HG03575 (cell line): ENCODE results near the gene STMN3.
"Not testable (repeated sequence)": the region's sequence is repeated elsewhere in the genome, so short reads cannot be mapped to it uniquely, and the experiment has no call there.

Experiments used
- ATAC-seq: cut with Tn5 transposase; IDR thresholded peaks from one replicate; pipeline ENCODE4 v1.9.1; 2021; ENCODE audit not compliant: unreplicated experiment, insufficient number of reproducible peaks, low FRiP score; ENCODE audit errors: extremely low read depth

Gene STMN3

DNA sequence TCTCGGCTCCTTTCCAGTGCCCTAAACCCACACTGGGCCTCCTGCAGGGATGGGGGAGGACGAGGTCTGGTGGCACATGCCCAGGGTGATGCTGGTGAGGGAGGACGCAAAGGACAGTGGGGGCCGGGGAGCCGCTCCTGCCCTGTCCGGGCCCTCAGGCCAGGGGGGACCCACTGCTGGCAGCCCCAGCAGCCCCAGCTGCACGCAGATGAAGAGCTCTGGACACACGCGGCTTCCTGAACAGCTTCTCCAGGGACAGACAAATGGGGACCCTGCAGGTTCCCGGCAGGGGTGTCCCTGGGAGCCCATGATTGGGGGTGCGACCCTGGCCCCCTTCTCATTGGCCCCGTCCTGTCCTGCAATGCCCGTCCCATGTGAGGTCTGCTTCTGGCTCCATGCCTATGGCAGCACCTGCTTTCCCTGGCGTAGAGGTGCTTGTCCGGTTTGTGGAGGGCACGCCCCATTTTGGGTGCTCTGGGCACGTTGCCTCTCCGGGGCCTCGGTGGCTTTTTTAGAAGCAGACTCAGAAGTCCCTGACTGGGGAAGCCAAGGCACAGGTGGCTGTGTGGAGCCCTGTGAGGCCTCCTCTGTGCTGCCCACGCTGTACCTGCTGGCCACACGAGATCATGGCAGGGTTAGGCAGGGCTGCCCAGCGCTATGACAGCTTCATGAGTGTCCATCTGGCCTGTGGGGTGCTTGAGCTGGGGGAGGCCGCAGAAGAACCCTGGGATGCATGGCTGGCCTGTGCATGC lies 27.8 kb upstream of the STMN3 start:
- no peak for ATAC-seq

DNA sequence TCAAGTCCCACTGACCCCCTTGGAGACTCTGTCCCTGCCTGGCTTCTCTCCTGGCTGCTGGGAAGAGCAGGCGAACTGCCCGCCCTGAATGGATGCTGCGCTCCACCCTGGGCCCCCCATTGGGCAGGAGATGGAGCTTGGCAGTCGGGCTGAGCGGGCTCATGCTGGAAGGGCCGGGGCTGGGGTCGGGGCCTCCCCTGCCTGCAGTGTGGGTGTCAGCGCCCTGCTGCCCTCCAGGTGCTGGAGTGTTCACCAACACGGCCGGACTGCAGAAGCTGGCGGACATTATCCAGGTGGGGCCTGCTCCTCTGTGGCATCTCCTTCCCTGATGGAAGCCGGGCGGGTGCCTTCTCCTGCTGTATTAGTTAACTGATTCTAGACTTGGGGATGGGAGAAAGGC lies 27.2 kb upstream of the STMN3 start:
- ATAC-seq, result no peak

DNA sequence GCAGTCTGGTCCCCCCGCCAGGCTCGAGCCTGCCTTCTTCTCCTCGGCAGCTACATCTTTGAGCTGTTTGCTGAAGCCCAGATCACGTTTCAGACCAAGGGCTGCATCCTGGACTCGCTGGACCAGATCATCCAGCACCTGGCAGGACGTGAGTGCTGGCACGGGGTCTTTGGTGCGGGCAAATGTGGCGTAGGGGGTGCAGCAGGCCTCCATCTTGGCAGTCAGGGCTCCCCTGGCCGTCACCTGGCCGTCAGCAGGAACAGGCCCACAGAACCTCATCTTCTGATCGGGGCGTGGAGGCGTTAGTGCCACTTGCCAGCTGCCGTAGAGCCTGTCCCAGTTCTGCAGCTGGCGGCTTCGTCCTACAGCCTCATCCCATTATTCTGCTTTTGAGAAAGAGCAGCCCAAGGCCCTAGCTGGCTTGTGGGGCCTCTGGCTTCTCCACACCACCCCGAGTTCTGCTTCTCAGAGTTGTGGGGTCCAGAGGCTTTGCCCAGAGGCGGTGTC lies 26.6 kb upstream of the STMN3 start:
- no peak for ATAC-seq

DNA sequence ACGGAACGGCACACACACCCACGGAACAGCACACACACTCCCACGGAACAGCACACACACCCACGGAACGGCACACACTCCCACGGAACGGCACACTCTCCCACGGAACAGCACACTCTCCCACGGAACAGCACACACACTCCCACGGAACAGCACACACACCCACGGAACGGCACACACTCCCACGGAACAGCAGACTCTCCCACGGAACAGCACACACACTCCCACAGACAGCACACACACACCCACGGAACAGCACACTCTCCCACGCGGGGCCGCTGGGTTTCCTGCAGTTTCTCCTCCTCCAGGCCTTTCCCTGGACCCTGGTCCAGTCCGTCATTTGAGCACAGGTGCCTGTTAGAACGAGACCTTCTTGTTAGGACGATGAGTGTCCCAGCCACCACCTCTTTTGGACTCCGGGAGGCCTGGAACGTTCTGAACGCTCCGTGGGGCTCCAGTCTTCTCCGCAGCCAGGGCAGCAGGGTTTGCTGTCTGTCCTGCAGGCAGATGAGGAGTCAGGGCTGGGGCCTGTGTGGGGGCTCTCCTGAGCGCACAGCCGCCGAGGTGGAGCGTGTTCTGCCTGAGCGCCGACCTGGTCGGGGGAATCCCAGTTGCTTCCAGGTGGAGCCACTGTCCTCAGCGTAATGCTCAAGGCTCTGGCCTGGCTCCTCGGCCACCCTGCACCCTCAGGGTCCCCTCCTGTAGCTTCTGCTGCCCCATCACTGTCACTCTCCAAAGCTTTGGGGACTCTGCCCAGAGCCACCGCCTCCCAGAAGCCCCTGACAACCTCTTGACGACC lies 25.6 kb upstream of the STMN3 start:
- no peak for ATAC-seq

DNA sequence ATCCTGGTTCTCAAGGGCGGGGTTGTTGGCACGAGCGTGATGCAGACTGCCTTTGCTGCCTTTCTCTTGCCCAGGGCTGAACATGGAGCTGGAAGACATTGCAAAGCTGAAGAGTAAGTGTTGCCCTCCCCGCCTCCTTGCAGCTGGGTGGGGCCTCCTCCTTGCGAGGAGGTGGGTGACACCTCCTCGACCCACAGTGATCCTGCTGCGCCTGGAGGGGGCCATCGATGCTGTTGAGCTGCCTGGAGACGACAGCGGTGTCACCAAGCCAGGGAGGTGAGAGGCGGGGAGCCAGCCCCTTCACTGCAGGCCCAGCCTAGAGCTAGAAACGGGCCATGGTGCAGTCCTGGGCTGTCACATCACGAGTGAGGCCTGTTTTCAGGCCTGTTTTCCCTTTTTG lies 24.8 kb upstream of the STMN3 start:
- no peak for ATAC-seq

DNA sequence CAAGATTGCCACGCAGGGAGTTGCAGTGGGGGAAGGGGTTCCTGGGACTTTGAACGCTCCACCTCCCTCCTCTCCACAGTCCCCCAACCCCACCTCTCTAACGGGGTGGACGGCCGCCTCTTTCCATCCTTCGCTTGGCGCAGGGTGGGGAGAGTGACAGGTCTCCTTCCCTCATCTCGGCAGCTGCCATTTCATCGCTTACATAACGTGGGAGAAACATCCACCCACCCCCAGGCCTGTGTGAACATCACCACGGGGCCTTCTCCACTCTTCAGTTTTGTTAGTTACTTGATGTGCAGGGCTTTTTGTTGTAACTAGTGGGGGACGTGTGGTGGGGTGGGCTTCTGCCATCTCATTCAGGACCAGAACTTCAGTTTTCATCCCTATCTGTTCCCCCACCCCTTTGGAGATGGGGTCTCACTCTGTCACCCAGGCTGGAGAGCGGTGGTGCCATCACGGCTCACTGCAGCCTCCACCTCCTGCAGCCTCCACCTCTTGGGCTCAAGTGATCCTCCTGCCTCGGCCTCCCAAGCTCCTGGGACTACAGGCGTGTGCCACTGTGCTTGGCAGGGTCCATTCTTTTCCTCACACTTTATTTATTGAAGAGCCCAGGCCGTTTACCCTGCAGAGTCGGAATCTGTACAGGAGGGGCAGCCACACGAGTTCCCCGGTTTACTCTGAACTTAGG lies 22.6 kb upstream of the STMN3 start:
- no peak for ATAC-seq

DNA sequence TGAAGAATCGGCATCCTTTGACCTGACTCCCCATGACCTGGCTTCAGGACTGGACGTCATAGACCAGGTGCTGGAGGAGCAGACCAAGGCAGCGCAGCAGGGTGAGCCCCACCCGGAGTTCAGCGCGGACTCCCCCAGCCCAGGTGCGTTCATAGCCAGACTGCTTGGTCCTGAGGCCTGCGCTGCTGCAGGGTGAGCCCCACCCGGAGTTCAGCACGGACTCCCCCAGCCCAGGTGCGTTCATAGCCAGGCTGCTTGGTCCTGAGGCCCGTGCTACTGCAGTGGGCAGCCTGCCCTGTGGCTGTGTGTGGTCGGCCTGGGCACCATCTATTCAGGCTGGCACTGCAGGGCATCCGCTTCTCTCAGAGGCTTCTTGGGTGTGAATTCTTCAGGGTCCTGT lies 20.7 kb upstream of the STMN3 start:
- no peak for ATAC-seq

DNA sequence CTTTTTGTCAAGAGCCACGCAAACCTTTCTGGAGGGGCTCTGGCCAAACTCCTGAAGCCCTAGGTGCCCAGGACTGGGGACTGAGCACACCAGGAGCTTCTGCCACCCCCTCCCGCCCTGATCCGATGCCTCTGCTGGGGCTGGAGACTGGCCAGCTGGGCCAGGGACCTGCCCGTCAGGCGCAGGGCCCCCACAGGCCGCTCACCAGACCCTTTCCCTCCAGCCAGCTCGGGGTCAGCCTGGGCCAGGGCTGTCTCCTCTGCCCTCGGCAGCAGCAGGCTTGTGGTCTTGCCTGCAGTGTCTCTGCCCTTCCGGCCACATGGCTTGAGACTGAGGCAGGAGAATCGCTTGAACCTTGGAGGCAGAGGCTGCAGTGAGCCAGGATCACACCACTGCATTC lies 19.4 kb upstream of the STMN3 start:
- no peak for ATAC-seq

DNA sequence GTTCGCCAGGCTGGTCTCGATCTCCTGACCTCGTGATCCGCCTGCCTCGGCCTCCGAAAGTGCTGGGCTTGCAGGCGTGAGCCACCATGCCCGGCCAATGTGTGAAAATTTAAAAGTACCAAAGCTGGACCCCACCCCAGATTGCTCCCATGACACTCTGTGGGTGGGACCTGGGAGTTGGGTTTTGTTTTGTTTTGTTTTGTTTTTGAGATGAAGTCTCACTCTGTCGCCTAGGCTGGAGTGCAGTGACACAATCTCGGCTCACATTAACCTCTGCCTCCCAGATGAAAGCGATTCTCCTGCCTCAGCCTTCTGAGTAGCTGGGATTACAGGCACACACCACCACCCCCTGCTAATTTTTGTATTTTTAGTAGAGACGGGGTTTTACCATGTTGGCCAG lies 18.5 kb upstream of the STMN3 start:
- not testable (repeated sequence) for ATAC-seq

DNA sequence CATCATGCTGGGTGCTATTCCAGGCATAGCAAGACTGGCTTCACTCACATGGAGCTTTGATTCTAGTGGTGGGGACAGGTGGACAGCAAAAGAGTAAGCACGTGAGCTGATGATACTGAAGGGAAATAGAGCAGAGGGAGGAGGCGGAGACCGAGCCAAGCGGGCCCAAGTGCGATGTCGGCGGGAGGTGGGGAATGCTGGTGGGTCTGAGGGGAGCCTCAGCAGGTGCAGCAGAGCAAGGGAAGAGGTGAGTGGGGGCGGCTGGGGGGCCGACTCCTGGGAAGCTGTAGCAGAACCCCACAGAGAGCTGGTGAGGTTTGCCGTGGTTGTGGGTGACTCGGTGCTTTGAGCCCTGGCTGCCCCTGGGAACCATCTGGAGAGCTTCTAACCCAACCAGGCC lies 15.1 kb upstream of the STMN3 start:
- no peak for ATAC-seq

DNA sequence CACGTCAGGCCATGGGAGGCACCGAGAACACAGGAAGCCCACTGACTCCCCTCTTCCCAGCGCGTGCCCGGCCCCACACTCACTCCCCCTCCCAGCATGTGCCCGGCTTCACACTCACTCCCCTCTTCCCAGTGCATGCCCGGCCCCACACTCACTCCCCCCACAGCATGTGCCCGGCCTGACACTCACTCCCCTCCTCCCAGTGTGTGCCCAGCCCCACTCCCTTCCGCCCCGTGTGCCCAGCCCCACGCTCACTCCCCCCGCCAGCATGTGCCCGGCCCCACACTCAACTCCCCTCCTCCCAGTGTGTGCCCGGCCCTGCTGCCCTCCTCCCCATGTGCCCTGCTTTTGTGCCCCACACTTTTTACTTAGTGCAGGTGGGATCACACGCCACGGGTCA lies 14.6 kb upstream of the STMN3 start:
- no peak for ATAC-seq

DNA sequence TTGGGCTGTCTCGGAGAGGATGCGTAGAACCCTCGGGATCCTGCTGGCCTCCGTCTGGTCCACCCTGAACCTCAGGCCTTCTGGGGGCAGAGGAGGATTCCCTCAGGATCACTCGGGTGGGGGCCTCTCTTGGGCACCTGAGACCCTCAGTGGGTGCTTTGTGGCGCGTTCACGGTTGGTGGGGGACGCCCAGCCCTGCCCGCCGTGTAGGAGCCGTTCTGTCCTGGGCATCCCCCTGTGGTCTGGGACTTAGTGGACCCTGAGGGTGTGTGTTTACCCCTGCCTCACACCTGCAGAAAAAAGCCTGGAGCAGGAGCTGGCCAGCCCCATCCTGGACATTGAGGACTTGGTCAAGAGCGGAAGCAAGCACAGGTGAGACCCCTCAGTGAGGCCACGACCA lies 12.5 kb upstream of the STMN3 start:
- no peak for ATAC-seq

DNA sequence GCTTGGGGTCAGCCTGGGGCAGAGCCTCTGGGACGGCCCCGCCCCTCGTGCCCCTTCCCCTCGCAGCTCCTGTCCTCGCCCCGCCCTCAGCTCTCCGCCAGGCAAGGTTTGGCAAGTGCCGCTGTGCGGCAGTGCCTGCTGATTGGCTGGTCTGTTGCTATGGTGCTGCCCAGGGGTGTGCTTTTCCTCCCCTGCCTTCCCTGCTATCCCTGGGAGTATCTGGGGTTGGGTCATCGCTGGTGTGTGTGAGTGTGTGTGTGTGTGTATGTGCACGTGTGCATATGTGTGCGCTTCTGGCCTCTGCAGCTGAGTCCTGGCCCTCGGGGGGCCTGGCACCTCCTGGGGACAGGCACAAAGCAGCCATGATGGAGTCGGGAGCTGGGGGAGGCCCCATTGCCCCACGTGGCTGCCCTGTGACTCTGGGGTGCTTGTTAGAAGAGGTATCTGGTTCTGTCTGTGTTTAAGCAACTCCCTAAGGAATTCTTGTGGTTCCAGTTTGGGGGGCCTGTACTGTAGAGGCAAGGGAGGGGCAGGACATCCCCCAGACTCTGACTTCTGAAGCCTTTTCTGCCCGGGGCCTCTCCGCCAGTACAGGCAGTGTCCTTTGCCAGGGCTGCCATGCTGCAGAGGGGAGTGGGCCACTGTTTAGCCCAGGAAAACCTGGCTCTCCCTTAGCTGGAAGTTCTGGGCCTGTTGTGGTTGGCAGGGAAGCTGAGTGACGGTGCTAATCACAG lies 11.8 kb upstream of the STMN3 start:
- ATAC-seq, result no peak

DNA sequence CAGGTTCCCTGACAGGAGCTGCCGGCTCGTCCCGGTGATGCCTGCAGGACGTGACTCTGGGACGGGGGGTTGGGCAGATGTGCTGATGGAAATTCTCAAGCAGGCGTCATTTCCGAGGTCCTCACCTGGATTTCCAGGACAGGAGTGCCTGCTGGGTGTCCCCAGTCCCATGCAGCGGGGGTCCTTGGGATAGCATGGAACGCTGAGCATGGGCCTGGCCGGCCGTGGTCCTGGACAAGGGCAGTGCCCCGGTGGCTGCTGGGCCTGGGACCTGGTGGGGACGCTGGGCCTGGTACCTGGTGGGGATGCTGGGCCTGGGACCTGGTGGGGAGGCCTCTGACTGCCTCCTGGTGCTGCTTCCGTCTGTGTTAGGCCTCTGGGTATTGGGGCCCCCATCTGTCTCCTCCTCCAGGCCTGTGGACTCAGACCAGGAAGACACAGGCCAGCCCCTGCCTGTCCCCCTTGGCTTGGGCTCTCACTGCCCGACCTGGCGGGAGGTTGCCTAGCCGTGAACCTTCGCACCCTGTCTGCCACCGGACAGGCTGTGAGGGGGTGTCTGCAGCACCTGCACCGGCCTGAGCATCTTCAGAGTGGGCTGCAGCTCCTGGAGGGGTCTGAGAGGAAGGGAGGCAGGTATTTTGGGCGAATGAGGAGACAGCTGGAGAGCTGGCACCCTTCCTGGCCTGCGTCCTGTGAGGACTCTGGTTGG lies 11.1 kb upstream of the STMN3 start:
- no peak for ATAC-seq

DNA sequence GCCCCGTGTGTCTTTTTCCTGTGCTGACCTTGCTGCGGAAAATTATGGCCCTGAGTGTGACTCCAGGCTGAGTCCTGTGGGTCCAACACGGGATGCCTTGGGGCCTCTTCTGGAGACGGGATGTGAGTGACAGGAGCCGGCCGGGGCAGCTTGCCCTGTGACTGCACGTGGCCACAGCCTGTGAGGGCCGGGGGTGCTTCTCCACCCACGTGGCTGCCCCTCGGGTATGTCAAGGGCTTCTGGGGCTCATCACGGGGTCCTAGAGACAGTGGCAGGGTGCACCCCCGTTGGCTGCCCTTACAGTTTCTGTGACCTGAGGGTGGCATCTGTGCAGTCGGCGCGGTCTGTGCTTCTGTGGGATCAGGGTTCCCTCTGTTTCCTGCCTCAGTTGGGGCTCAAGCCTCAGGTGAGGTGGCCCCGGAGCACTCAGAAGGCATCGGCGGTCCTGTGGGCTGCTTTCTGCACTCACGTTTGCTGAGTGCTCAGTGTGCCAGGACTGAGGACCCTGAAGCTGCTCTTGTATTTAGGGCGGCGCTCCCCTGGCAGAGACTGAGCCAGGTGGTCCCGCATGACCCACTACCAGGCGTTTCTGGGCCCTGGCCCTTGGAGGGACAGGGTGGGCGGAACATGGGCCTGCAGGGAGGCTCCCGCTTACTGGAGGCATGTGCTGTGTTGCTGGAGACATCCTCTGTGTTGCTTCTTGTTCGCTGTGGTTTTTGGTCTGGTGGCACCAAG lies 10.3 kb upstream of the STMN3 start:
- no peak for ATAC-seq

DNA sequence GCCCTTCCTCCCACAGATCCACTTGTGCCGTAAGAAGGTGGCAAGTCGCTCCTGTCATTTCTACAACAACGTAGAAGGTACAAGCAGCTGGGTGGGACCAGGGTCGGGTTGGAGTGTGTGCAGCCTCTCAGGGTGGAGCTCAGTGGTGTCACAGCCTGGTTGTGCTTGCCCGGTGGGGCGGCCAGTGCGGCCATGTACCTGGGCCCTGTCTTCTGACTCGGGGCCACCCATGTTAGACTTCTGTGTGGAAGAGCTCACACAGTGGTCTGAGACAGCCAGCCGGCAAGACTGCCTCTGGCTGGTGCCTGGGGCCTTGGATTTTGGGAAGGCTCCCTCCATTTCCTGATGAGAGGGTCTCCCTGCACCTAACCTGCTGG lies 9.6 kb upstream of the STMN3 start:
- no peak for ATAC-seq

DNA sequence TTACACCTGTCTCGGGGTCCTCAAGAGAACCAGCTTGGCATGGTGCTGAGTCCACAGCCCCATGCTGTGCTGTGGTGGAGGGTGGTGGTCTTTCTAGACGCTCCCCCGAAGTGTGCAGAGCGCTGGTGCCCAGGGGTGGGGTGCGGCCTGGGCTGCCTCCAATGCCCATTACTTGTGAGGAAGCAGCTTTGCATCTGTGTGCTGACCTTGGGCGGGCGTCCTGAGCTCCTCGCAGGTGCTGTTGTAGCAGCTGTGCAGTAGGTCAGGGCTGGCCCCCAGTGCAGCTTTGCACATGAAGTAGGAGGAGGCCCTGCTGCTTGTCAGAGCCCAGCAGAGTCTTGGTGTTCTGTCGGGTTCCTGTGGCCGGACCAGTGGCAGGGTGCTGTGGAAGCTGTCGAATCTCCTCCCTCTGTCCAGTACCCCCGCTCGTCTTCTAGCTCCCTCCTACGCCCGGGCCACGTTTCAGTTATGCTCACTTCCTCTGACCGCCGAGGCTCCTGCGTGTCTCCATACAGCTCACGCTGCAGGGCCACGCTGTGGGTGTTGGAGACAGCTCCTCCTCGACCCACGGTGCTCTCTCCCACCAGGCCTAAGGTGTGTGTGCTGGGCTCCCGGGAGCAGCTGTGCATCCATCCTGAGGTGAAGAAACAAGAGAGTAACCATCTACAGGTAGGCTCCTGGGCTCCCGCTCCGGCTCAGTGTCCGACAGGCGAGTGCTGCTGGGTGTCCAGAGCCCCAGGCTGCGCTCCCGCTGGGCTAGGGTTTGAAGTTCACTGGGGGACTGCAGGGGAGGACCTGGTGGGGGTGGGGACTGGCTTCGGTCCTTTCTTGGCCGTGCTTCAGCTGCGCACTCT lies 9.0 kb upstream of the STMN3 start:
- no peak for ATAC-seq
